NCI-H1048 (cell line): ENCODE results near the gene EPHA3.

Experiments
- DNase-seq: peaks from one replicate; lab custom pipeline; 2025; lab: John Stamatoyannopoulos, UW

Gene EPHA3

GRCh38 chr3:89107461-89108290, at the start of gene EPHA3:
Gene EPHA3 (plus strand): TSS chr3:89107621. CDS start chr3:89107749, 128 bp downstream.
- peak; percentile 58 for DNase-seq

GRCh38 chr3:89058371-89058770, 49.0 kb upstream of the EPHA3 start:
- DNase-seq, result no peak

- DNase-seq, result no peak
Observed at GRCh38 chr3:89059211-89059925, 48.1 kb upstream of the EPHA3 start.

- DNase-seq, result no peak
Observed at GRCh38 chr3:89061259-89061658, 46.2 kb upstream of the EPHA3 start.

DNA sequence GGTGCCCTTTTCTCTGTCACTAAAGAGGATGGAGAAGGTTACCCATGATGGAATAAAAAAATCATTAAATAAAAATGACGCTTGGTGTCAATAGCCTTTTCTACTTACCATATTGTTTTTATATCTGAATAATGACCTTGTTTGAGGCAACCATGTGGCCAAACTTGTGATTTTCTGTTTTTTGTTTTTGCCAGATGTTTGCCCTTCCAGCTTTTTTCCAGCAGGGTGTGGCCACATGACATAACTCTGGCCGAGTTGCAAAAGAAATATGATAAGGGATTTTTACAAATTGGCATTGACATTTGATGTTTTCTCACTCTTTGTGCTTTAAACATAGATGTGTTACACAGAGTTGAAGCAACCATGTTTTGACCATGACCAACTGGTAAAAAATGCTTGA, 39.7 kb upstream of the EPHA3 start:
- no peak for DNase-seq

DNA sequence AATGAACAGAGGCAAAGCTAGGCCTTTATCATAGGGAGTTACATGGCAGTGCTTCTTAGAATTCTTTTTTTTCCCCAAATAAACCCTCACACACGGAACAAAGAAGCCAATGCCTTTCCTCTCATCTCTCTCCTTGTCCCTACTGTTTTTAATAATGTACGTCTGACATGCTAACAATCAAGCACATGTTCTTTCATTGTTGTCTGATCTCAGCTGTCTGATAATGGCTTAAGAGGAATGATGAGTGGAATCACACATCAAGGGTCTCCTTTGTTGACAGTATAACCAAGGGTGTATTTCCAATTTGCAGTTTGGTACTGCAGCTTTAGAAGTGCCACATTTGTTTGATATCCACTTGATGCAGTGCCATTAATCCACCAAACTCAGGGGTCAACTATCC, 34.8 kb upstream of the EPHA3 start:
- DNase-seq, result no peak

DNA sequence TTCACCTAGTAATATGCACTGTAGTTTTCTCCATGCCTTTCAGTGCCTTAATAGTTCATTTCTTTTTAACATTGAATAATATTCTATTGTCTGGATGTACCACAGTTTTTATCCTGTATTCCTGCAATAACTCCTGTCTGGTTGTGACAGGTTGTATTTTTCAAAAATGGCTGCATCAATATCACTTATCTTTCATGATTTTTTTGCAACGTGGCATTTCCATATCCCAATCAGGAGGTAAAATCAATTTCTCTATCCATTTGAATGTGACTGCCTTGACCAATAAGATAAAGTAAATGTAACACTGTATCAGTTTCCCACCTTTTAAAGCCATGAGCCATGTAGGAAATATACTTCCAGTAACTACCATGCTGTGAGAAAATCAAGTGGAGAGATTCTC, 27.5 kb upstream of the EPHA3 start:
- DNase-seq, result no peak

DNA sequence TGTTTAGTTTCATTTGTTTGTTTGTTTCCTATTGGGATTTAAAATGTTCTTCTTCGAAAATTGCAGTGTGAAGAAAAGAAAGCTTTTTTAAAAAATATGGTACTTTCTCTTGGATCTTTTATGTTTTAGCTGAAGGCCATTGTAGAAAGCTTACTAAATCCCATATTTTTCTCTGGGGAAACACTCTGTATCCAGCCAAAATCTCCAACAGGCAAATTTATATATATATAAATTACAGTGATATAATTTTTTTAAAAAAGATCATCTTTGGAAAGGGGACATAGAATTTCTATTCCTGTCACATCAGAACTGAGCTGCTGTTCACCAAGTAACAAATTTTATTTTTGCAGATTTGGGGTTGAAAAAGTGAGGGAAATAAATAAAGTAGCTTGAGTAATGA, 19.6 kb upstream of the EPHA3 start:
- no peak for DNase-seq

DNA sequence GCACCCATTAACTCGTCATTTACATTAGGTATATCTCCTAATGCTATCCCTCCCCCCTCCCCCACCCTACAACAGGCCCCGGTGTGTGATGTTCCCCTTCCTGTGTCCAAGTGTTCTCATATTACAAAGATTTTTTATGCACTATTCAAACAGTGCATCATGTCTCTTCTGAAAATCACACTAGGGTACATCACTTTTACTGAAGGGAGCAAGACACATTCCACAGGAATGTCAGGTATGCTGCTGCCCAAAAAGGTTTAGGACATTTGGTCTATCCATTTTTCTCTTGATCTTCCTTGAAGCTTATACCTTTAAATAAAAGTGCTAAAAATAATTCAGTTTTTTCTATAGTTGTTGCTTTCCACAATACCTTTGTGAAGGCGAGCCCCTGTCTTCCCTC, 9.2 kb upstream of the EPHA3 start:
- DNase-seq, result no peak

DNA sequence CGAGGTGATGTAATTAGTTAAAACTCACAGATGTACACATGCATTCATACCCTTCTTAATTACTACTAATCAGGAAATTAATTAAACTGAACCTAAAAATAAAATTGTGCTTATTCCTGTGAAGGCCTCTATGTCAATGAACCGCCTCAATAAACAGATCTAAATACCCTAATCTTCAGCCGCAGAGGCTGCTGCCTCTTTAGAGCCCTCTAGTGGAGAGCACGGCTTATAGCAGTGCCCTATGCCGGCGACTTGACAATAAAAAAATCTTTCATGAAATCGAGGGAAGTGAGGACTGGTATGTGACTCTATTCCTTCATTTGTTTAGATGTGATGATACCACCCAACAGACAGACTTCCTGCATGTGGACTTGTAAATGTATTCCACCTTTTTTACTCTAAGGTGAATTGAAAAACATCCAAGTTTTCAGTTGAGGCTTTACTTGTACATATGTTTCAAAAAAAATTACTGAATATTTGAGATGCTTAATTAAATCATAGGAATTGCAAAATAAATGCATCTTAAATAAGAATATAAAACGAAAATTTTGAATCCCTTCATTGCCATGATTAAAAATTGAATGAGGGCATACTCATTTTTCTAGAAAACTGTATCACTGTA, 8.3 kb upstream of the EPHA3 start:
- DNase-seq, result peak; percentile 3

DNA sequence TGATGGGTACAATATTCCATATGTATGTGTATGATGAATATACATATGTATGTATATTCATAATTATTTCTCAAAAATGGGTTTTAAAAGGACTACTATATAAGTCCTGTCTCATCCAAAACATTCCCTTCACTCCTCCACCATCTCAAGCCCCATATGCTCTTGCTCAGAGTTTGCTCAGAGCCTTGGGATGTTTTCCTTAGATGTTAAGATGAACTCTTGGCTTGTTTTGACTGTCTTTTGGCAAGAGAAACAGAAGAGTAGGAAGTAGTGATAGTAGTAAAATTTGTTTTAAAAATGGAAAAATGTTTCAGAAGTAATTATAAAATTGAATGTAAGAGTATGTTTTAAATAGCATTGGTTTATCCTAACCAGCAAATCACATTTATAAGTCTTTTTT, 6.2 kb upstream of the EPHA3 start:
- no peak for DNase-seq

DNA sequence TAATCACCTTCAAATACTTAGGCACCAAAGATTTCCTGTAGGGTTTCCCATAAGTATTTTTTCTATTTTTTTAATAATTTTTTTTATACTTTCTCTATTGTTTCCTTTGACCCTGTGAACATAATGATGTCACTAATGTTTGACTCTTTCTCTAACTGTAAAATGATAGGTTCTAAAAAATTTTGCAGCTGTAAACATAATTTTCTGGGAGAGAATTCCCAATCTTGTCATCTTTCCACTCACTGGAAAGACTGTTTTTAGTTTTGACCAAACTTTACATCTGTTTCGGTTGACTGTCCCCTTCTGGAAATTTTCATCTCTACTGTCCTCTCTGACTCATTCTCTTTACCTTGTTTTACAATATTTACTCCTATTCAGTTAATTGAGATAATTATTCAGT, 5.5 kb upstream of the EPHA3 start:
- no peak for DNase-seq

GRCh38 chr3:89104499-89104898, 2.9 kb upstream of the EPHA3 start:
- DNase-seq, result no peak

DNA sequence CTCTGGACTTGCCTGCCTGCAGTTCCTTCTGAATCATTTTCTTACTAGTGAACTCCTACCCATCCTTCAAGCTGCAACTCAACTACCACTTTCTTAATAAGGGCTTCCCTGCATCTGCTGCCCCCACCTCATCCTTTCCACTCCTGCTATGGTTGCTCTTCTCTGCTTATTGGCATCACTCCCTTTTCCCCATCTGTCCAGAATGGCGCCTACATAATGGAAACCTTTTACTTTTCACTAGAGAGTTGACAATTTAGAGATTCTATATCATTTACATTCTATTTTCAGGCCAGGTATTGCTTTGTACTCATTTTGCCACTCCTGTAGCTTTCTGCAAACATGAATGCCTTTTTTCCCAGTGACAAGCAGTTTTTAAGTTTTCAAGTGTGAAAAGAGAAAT, 1.9 kb upstream of the EPHA3 start:
- DNase-seq, result no peak

GRCh38 chr3:89108291-89108550, 800 bp downstream of the EPHA3 start:
- DNase-seq, result no peak

DNA sequence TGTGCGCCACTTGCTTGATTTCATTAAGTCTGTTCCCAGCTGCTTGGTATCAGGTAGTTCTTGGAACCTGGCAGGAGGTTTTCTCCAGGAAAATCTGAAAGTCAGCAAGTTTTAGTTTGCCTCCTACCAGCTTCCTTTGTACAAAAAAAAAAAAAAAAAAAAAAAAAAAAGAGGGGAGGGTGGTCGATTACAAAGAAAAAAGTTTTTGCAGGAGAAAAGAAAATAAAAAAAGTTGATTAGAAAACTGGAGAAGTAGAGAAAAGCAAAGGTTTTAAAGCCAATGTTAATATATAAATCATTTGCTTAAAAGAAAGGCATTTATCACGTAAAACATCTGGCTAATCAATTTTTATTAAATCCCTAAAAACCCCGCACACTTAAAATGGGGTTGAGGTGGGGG, 5.9 kb downstream of the EPHA3 start:
- no peak for DNase-seq

DNA sequence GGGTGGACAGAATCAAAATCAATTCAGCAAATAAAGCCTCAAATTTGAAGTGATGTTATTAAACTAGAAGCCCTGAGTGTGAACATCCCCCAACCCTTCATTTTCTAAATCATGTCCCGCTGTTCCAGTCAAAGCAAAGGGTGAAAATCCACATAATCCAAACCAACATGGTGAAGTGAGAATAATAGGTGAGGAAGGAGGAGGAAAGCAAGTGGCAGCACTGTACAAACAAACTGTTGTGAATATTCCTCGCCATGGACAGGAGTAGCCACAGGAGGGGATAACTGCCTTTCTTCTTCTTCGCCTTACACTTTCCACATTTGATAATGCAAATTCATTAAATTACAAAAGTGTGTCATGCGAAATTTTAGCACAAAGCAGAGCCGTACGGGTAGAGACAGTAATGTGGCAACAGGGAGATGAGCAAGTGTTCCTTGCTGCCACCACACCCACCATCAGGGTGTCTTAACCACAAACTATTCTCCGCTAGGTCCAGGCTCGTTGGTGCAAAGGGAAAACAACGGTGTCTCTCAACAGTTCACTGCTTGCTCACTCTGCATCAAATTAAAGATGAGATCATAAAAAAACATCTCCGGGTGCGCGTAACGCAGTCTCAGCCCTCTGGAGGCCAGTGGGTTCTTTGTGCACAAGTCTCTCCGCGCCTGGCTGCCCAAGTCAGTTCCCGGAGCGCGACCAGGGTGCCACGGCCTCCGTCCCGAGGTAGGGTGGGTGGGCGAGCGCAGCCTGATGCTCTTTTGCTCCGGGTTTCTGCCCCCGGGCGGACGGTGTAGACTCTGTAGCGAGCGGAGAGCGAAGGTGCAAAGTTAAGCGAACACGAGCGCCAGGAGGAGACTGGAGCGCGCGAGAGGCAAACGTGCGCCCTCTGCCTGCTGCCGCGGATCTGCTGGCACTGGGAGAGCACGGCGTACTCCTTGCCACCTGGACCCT, 6.7 kb downstream of the EPHA3 start:
- no peak for DNase-seq

DNA sequence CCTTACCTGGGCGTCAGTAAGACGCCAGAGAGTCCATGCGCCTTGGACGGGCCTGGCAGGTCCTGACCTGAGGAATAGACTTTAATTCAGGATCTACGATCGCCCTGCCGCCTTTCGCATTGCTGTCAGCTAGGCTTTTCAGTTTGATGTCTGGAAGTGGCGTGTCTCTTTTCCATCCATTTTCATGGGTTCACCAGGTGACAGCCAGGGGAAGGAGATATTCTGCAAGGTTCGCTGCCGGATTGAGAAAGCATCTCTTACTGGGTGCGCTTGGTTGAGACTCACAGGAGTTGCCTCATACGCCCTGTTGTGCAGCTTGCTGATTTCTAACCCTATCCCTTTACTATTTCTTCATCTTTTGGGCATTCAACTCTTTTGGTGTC, 7.4 kb downstream of the EPHA3 start:
- DNase-seq, result no peak

DNA sequence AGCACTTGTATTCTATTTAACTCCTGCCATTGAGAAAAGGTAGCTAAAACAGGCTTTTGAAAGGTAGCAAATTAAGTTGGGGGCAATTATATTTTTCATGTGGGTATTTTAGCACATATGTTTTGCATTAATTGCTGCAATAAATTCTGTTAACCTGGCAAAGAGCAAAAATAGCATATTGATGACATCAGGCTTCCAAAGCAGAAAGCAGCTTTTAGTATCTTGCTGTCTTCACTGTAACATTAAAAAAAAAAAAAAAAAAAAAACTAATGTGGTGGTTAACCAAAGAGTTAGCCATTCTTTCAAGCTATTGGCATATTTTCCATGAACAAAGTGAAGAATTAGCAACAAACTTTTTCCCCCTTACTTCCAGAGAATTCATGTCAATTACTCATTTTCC, 9.1 kb downstream of the EPHA3 start:
- DNase-seq, result peak; percentile 9

GRCh38 chr3:89138048-89138447, 30.6 kb downstream of the EPHA3 start:
- no peak for DNase-seq

- DNase-seq, result no peak
Observed at GRCh38 chr3:89139870-89140269, 32.4 kb downstream of the EPHA3 start.

- DNase-seq, result no peak
Observed at GRCh38 chr3:89144080-89144479, 36.7 kb downstream of the EPHA3 start.
